Esophagus squamous epithelium (tissue), 4 donors: ENCODE results near the gene CYTH3.

ENCODE experiments used
- POLR2A ChIP-seq, 4 donors: fragments of 450-650 bp; IDR thresholded peaks; one replicate each; pipeline ENCODE4 v1.6.1; 2017; ENCODE audit warnings: antibody characterized with exemption in 4 of 4, mild to moderate bottlenecking in 4 of 4, moderate library complexity in 3 of 4
- TF ChIP-seq, protein P1 (sequence below), 6 experiments: fragments of 450-650 bp in 4 of 6; fragments of 200-600 bp in 2 of 6; sonication (generic) in 2 of 6; IDR thresholded peaks; one replicate each; pipeline ENCODE4 v1.5.1; 2016 to 2019; ENCODE audit warnings: antibody characterized with exemption in 6 of 6, mild to moderate bottlenecking in 4 of 6, moderate library complexity in 4 of 6

DNA sequence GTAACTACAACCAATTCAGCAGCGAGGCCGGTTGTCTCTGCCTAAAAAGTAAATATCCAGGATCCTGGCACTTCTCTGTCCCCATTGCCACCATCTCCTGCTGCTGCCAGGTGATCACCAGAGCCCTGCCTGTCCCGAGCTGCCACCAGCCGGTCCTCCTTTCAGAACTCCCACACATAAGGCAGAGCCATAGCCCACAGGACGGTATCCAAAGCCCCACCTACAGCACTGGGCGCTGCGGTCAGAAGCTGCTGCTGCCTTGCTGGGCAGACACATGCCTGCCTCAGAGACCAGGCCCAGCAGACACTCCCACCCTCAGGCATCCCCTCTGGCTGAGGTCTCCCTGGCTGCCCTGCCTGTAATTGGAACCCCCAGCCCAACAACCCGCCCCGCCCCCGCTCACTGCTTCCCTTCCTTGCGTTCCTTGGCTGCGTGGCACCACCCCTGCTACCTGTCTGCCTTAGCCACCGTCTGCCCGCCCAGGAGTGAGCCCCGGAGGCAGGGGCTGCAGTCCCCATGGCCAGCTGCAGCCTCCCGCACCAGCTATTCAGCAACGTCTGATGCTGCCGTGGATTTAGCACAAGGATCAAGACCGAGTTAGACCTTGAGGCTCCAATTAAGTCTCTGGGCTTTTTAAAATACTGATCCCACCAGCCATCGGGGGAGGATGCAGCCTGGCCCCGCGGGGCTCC, 100.7 kb downstream of the CYTH3 start:
- TF ChIP-seq, protein P1, sequence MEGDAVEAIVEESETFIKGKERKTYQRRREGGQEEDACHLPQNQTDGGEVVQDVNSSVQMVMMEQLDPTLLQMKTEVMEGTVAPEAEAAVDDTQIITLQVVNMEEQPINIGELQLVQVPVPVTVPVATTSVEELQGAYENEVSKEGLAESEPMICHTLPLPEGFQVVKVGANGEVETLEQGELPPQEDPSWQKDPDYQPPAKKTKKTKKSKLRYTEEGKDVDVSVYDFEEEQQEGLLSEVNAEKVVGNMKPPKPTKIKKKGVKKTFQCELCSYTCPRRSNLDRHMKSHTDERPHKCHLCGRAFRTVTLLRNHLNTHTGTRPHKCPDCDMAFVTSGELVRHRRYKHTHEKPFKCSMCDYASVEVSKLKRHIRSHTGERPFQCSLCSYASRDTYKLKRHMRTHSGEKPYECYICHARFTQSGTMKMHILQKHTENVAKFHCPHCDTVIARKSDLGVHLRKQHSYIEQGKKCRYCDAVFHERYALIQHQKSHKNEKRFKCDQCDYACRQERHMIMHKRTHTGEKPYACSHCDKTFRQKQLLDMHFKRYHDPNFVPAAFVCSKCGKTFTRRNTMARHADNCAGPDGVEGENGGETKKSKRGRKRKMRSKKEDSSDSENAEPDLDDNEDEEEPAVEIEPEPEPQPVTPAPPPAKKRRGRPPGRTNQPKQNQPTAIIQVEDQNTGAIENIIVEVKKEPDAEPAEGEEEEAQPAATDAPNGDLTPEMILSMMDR (IDR thresholded peaks at IDR 0.05), result no peak
- no peak for TF ChIP-seq POLR2A (IDR thresholded peaks at IDR 0.05)
